CD4-positive, alpha-beta T cell treated with Interleukin-17A for 1 hour (primary cell): ENCODE measurements around the gene STMP1.
"Not testable (repeated sequence)": the region's sequence is repeated elsewhere in the genome, so short reads cannot be mapped to it uniquely, and the experiment has no call there.

Source experiments
- DNase-seq: peaks from one replicate; pipeline ENCODE4 v3.0.0-alpha.2; 2020

STMP1 gene

GRCh38 chr7:135662373-135663114 is at the start of gene STMP1:
TSS of gene STMP1 (plus strand) at chr7:135662514.
- DNase-seq = peak; percentile 94

DNA sequence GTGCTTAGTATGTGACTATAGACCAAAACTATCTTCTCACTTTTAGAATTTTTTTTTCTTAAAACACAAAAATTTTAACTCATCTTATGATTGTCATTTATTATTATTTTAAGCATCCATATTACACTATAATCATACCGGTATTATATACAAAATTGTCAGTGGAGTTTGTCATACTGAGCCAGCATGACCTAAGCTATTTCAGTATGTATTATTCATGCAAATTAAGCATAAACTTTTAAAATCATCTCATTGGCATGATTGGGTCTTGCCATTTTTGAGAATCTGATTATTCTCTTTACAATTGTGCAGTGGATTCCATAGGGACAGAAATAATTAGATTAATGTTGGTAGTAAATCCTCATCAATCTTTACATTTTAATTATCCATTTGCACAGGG is 46.2 kb upstream of the STMP1 start:
- no peak for DNase-seq

DNA sequence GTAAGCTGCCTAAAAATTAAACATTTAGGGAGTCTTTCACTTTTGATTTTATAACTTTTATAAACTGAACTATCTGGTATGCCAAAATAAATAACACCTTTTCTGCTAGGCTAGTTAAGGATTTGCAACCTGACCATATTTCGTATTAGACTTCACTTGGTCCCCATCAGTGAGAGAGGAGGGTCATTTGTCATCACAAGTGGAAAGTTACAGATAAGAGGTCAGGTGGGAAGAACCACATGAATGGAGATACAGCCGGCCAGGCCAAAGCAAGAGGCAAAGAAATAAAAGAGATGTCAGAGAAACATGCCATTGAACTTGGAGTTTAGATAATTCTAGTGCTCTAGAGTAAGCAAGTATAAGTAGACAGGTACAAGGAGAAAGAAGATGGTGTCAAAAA is 44.5 kb upstream of the STMP1 start:
- no peak for DNase-seq

- no peak for DNase-seq
These were observed 43.8 kb upstream of the STMP1 start for GRCh38 chr7:135618510-135618909.

- no peak for DNase-seq
These were observed 41.9 kb upstream of the STMP1 start for GRCh38 chr7:135620447-135620846.

DNA sequence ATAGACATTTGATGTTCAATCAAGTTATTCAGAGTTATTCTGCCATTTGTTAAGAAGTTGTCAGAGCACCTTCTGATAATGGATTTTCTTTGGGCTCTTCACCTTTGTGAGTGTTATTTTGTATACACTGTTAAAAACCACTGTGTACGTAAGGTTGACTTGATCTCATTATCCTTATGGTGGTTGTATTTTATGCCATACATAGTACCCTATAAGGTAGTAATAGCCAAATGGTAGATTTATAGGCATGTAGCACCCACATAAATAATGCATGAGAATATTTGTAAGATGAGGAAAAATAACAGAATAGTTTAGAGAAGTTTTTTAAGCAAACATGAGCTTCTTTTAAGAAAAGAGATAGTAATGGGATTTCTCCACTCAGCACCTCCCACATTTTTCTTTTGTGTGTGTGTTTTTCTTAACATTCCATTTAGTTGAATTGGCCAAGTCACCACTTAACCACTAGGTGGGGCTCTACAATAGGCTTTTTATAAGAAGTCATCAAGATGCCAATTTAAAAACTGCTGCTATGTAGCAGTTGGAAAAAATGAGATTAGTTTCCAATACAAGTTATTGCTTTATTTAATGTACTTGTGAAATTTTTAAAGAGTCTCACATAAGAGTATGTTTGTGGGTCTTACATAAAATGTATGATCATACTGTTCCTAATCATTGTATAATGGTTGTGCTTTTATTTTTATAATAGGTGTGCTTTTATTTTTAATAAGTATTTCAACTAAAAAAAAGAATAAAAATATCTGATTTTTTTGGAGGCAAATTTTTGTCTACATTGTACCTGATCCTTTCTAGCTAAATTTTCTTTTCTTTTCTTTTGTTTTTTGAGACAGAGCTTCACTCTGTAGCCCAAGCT is 41.1 kb upstream of the STMP1 start:
- peak; percentile 57 for DNase-seq

GRCh38 chr7:135634191-135634878 is 28.0 kb upstream of the STMP1 start:
- no peak for DNase-seq

GRCh38 chr7:135639690-135640089 is 22.6 kb upstream of the STMP1 start:
- DNase-seq = not testable (repeated sequence)

GRCh38 chr7:135644154-135644553 is 18.2 kb upstream of the STMP1 start:
- no peak for DNase-seq

GRCh38 chr7:135644729-135645128 is 17.6 kb upstream of the STMP1 start:
- no peak for DNase-seq

- DNase-seq = peak; percentile 60
These were observed 16.9 kb upstream of the STMP1 start for GRCh38 chr7:135645296-135645904.

GRCh38 chr7:135647755-135648154 is 14.6 kb upstream of the STMP1 start:
- DNase-seq = no peak

DNA sequence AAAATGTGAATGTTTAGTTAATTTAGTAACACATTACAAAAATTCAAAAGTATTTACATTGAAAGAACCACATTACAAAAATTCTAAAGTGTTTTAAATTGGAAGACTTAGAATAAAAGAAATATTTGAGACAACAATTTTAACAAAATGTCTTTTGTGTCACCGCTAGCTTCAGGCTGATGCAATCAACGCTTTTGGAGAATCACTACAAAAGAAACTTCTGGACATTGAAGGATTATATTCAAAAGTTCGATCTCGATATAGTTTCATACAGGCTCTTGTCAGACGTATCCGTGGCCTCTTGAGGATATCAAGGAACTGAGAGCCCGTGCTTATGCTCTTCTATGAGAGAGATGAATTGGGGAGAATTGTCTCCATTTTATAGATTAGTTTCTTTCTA is 14.1 kb upstream of the STMP1 start:
- no peak for DNase-seq

GRCh38 chr7:135650831-135651573 is 11.3 kb upstream of the STMP1 start:
- DNase-seq = no peak

- no peak for DNase-seq
These were observed 8.8 kb upstream of the STMP1 start for GRCh38 chr7:135653340-135654080.

DNA sequence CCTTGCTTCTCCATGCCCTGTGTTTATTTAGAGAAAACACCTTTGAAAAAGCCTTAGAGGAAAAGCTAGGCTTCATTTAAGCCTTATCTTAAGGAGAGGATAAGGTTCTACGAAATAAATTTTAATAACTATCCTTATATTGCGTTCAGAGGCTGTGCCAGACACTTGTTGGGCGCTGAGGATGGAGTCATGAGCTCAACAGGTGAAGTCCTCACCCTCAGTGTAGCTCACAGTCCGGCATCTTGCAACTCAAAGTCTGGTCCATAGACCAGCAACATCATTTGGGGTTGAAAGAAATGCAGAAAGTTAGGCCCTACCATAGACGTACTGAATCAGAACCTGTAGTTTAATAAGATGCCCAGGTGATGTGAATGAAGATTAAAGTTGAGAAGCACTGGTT is 3.8 kb upstream of the STMP1 start:
- DNase-seq = no peak

- DNase-seq = peak; percentile 13
These were observed 3.0 kb upstream of the STMP1 start for GRCh38 chr7:135659159-135659846.

- no peak for DNase-seq
These were observed 797 bp upstream of the STMP1 start for GRCh38 chr7:135661311-135662122.

GRCh38 chr7:135662123-135662372 is 266 bp upstream of the STMP1 start:
- DNase-seq = no peak

- no peak for DNase-seq
These were observed 1.8 kb downstream of the STMP1 start for GRCh38 chr7:135664046-135664589.
